ENCODE measurements around the gene SPOCK2.
"Not testable (repeated sequence)": the region's sequence is repeated elsewhere in the genome, so short reads cannot be mapped to it uniquely, and the experiment has no call there.

SPOCK2 gene

DNA sequence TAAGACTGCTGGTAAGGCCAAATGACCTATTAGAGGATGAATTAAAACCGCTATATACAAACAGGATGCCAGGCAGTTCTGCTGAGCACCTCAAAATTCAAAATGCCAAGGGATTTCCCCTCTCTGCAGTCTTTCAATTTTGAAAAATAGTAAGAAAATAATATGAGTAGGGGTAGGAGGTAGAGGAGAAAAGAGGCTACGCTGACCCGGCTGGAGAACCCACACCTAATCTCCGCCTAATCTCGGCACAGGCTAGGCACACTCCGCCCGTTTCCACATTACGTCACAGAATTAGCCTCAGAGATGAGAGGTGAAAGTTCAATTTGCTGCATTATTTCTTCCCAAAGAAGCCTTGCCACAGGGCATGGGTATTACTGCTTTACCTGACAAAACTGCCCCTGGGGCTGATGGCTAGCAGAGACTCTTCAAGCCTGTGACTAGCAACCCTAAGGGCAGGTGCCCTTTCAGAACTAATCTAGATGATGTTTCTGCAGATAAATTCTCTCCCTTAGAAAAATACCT, 21.3 kb upstream of the SPOCK2 start:
- no peak for DNase-seq
- Mint-ChIP-seq H3K27me3 (ENCODE audit: low read depth, poor library complexity) (no peaks in the 10 kb centered on the region), H3K4me1 (peaks cover 17% of the 10 kb centered on the region), H3K4me3 (no peak overlapping the region), H3K9me3 (no peaks in the 10 kb centered on the region), H3K36me3 (ENCODE audit: low read depth) (peaks cover 20% of the 10 kb centered on the region), H3K27ac (peak overlapping the region; percentile 53)
- TF ChIP-seq, protein P1, sequence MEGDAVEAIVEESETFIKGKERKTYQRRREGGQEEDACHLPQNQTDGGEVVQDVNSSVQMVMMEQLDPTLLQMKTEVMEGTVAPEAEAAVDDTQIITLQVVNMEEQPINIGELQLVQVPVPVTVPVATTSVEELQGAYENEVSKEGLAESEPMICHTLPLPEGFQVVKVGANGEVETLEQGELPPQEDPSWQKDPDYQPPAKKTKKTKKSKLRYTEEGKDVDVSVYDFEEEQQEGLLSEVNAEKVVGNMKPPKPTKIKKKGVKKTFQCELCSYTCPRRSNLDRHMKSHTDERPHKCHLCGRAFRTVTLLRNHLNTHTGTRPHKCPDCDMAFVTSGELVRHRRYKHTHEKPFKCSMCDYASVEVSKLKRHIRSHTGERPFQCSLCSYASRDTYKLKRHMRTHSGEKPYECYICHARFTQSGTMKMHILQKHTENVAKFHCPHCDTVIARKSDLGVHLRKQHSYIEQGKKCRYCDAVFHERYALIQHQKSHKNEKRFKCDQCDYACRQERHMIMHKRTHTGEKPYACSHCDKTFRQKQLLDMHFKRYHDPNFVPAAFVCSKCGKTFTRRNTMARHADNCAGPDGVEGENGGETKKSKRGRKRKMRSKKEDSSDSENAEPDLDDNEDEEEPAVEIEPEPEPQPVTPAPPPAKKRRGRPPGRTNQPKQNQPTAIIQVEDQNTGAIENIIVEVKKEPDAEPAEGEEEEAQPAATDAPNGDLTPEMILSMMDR (IDR thresholded peaks at IDR 0.05): no peak

DNA sequence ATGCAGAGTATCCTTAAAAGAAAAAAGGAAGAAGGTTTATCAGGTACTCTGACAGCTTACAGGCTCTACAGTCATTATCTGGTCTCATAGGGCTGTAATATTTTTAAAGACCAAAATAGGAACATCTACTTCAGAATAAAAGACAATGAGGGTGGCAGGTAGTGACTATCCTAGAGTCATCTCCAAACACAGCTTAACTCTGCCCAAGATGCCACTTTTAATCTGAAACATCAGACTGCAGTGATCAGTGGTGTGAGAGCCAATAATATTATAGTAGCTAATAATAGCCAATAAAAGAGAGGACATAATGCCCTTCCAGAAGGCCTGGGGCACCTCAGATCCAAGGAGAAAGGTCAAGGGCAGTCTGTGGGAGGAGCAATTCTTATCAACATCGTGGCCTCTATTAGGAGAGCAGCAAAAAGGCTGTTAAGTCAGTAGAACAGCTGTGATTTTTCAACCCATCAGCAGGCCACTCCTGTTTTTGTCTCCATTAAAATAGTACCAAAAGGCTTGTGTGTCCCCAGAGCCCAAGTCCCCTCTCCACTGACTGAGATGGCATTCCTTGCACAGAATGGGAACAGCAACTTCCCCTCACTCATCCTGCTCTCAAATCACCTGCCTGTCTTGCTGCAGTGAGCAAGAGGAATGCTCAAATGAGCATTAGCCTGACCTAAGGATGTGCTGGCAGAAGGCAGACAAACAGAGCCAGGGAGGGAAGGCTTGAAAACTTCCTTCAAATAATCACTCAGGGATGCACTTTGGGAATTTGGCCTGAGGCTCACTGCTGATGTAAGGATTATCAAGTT, 20.7 kb upstream of the SPOCK2 start:
- H3K9me3 Mint-ChIP-seq: no peaks in the 10 kb centered on the region
- TF ChIP-seq, protein P1 (IDR thresholded peaks at IDR 0.05): no peak
- H3K4me1 Mint-ChIP-seq: peaks cover 20% of the 10 kb centered on the region
- DNase-seq: peak; percentile 19
- H3K27me3 Mint-ChIP-seq (ENCODE audit: low read depth, poor library complexity): no peaks in the 10 kb centered on the region
- no peak overlapping the region for H3K4me3 Mint-ChIP-seq
- peaks cover 19% of the 10 kb centered on the region for H3K36me3 Mint-ChIP-seq (ENCODE audit: low read depth)
- H3K27ac Mint-ChIP-seq: peak overlapping the region; percentile 53

DNA sequence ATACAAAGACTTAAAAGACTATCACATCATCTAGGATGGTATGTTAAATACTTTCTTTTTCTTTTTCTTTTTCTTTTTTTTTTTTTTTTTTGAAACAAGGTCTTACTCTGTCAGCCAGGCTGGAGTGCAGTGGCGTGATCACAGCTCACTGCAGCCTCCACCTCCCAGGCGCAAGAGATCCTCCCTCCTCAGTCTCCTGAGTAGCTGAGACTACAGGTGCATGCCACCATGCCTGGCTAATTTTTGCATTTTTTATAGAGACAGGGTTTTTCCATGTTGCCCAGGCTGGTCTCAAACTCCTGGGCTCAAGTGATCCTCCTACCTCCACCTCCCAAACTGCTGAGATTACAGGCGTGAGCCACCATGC, 19.6 kb upstream of the SPOCK2 start:
- DNase-seq; H3K27me3 Mint-ChIP-seq (ENCODE audit: low read depth, poor library complexity); H3K4me3 Mint-ChIP-seq; H3K9me3 Mint-ChIP-seq; H3K27ac Mint-ChIP-seq: not testable (repeated sequence)
- Mint-ChIP-seq H3K36me3 (ENCODE audit: low read depth) (peaks cover 17% of the 10 kb centered on the region), H3K4me1 (peaks cover 27% of the 10 kb centered on the region)

DNA sequence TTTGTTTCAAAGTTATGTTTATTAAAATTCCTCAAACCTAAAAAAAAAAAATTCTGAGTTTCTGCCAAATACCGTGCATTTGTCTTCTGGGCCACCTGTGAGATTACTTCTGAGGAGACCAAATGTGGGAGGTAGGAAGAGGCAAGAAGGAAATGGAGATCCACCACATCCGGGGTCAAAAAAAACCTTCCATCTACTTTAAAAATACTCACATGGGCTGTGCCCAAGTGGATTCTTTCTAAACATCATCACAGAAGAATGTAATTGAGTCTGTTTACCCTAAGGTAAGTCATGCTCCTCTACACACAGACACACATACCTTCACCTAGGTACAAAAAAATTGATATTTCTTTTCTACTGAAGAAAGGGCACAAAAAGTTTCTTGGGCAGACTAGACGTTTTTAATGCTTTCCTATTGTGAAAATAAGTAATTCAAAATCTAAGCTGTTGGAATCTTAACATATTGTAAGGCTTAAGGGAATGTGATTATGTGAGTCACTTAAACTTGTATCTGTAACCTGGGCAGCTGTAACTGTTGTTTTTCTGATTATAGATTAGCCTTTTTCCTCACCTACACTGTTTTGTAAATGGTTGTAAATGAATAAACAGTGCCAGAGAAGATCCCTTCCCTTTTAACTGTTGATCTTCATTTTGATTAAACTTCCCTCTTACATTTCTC, 19.1 kb upstream of the SPOCK2 start:
- no peak overlapping the region for H3K4me3 Mint-ChIP-seq
- no peak for DNase-seq
- H3K9me3 Mint-ChIP-seq: no peaks in the 10 kb centered on the region
- TF ChIP-seq, protein P1 (IDR thresholded peaks at IDR 0.05): no peak
- H3K27me3 Mint-ChIP-seq (ENCODE audit: low read depth, poor library complexity): peaks cover 2% of the 10 kb centered on the region
- H3K27ac Mint-ChIP-seq: no peak overlapping the region
- peaks cover 19% of the 10 kb centered on the region for H3K36me3 Mint-ChIP-seq (ENCODE audit: low read depth)
- H3K4me1 Mint-ChIP-seq: peaks cover 27% of the 10 kb centered on the region

DNA sequence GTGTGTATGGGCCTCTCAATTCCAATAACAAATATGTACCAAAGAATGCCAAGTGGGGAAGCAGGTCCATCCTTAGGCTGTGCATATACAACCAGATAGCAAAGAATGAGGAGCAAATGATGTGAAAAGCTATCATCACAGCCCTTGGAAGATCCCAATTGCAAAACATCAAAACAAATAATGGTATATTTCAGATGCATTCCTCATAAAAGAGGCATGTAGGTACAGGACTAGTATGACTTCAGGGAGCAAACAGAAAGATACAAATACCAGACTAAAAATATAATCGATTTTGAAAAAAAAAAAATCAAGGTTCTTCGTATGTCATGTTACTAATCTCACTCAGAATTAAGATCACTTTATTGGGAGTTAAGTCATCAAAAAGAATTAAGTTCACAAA, 18.5 kb upstream of the SPOCK2 start:
- no peak overlapping the region for H3K27ac Mint-ChIP-seq

More for the DNA sequence above, 18.5 kb upstream of the SPOCK2 start:
- Mint-ChIP-seq H3K27me3 (ENCODE audit: low read depth, poor library complexity) (peaks cover 2% of the 10 kb centered on the region), H3K9me3 (no peaks in the 10 kb centered on the region), H3K36me3 (ENCODE audit: low read depth) (peaks cover 19% of the 10 kb centered on the region), H3K4me1 (peaks cover 27% of the 10 kb centered on the region), H3K4me3 (no peak overlapping the region)
- TF ChIP-seq, protein P1 (IDR thresholded peaks at IDR 0.05): no peak
- DNase-seq: no peak
